Measurements from ENCODE around the gene TEX53. TPM values are rescaled to one million over a fixed set of nuclear protein-coding genes. Genes with fewer than 3 reads are reported as not detected.

TEX53 gene
- total and polyA plus RNA-seq, 2 donors (not counting 1 experiment from before 2014, with no cell fraction given) = not detected

DNA sequence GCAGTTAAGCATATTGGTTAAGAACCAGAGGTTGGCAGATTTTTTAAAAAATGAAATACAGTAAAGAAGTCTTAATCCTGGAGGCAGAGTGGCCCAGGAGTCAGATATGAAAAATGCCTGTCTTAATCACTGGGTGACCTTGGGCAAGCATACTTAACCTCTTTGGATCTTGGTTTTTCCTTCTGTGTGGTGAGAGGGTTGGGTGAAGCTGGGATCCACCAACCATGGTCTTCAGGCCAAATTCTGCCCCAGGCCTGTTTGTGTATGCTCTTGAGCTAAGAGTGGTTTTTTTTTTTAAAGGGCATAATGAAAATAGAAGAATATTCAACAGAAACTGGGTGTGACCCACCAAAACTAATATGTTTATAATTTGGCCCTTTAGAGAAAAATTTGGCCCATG, 44.4 kb upstream of the TEX53 start:
- Histone ChIP-seq H3K4me1 (ENCODE audit: control insufficient read depth in 2 of 2, insufficient read depth in 2 of 2, low read length in 2 of 2) (peaks cover 0 to 3% of the 10 kb centered on the region in 2 donors), H2AFZ (ENCODE audit: insufficient read depth, low read depth, low read length, poor library complexity, severe bottlenecking) (no peak overlapping the region), H3K4me2 (replicated peaks; ENCODE audit: low read depth, low read length, poor library complexity, severe bottlenecking) (no peak overlapping the region), H3K79me2 (ENCODE audit: control insufficient read depth, insufficient read depth, low read length) (no peaks in the 10 kb centered on the region), H4K20me1 (ENCODE audit: control insufficient read depth, insufficient read depth, low read length, poor library complexity, severe bottlenecking) (no peaks in the 10 kb centered on the region), H3K9ac (ENCODE audit: low read length) (no peak overlapping the region), H3K27ac (ENCODE audit: low read length in 2 of 2) (no peak overlapping the region), H3K36me3 (replicated peaks in 1 of 2; ENCODE audit: control extremely low read depth in 1 of 2, control insufficient read depth in 1 of 2, extremely low read depth in 1 of 2, insufficient read depth in 2 of 2, low read length in 1 of 2) (no peaks in the 10 kb centered on the region), H3K27me3 (replicated peaks in 1 of 4; ENCODE audit: control extremely low read depth in 1 of 4, control insufficient read depth in 3 of 4, insufficient read depth in 4 of 4, low read length in 3 of 4) (peaks cover 0 to 2% (median 0%) of the 10 kb centered on the region in 4 experiments), H3K4me3 (ENCODE audit: control extremely low read depth in 1 of 5, extremely low read depth in 1 of 5, insufficient read depth in 1 of 5, low read depth in 2 of 5, low read length in 4 of 5) (no peak overlapping the region), H3K9me3 (ENCODE audit: control extremely low read depth in 1 of 3, control insufficient read depth in 2 of 3, insufficient read depth in 1 of 3, low read length in 2 of 3) (peaks cover 0 to 3% (median 0%) of the 10 kb centered on the region in 3 donors)
- TF ChIP-seq, protein P1, sequence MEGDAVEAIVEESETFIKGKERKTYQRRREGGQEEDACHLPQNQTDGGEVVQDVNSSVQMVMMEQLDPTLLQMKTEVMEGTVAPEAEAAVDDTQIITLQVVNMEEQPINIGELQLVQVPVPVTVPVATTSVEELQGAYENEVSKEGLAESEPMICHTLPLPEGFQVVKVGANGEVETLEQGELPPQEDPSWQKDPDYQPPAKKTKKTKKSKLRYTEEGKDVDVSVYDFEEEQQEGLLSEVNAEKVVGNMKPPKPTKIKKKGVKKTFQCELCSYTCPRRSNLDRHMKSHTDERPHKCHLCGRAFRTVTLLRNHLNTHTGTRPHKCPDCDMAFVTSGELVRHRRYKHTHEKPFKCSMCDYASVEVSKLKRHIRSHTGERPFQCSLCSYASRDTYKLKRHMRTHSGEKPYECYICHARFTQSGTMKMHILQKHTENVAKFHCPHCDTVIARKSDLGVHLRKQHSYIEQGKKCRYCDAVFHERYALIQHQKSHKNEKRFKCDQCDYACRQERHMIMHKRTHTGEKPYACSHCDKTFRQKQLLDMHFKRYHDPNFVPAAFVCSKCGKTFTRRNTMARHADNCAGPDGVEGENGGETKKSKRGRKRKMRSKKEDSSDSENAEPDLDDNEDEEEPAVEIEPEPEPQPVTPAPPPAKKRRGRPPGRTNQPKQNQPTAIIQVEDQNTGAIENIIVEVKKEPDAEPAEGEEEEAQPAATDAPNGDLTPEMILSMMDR (IDR thresholded peaks at IDR 0.05) = no peak
- no peak for TF ChIP-seq EZH2 (IDR thresholded peaks at IDR 0.05; ENCODE audit: borderline replicate concordance, insufficient read depth, low read depth, low read length, poor library complexity, severe bottlenecking)
- intact Hi-C loops (cut with micrococcal nuclease) = no loop called here
- Mint-ChIP-seq H3K9me3 (ENCODE audit: insufficient read depth) (no peaks in the 10 kb centered on the region), H3K4me3 (no peak overlapping the region), H3K27ac (no peak overlapping the region), H3K27me3 (peaks cover 4% of the 10 kb centered on the region), H3K4me1 (peaks cover 7% of the 10 kb centered on the region)
- ChIA-PET POLR2A (no interaction called here), CTCF (no interaction called here)
- DNase-seq (no peak), ATAC-seq (ENCODE audit: low read depth) (no peak)

- Mint-ChIP-seq H3K4me1 (peaks cover 7% of the 10 kb centered on the region), H3K27ac (no peak overlapping the region), H3K27me3 (peaks cover 20% of the 10 kb centered on the region), H3K9me3 (ENCODE audit: insufficient read depth) (no peaks in the 10 kb centered on the region), H3K4me3 (no peak overlapping the region)
- peaks cover 0 to 3% of the 10 kb centered on the region in 2 donors for H3K4me1 ChIP-seq (ENCODE audit: control insufficient read depth in 2 of 2, insufficient read depth in 2 of 2, low read length in 2 of 2)
- CTCF ChIA-PET = interaction anchor here (1.1 kb wide), 1 partner anchor 317 kb away, joined by 3 read pairs; no protein-coding TSS in a partner anchor
- POLR2A ChIA-PET = no interaction called here
- no peaks in the 10 kb centered on the region for H3K36me3 ChIP-seq (replicated peaks in 1 of 2; ENCODE audit: control extremely low read depth in 1 of 2, control insufficient read depth in 1 of 2, extremely low read depth in 1 of 2, insufficient read depth in 2 of 2, low read length in 1 of 2)
- intact Hi-C loops (cut with micrococcal nuclease) = no loop called here
- no peak for DNase-seq
- no peak for TF ChIP-seq EZH2 (IDR thresholded peaks at IDR 0.05; ENCODE audit: borderline replicate concordance, insufficient read depth, low read depth, low read length, poor library complexity, severe bottlenecking)
- TF ChIP-seq, protein P1 (IDR thresholded peaks at IDR 0.05) = no peak
- H3K9ac ChIP-seq (ENCODE audit: low read length) = no peak overlapping the region
- no peak for ATAC-seq (ENCODE audit: low read depth)
- no peak overlapping the region for H3K4me3 ChIP-seq (ENCODE audit: control extremely low read depth in 1 of 5, extremely low read depth in 1 of 5, insufficient read depth in 1 of 5, low read depth in 2 of 5, low read length in 4 of 5)
- H3K79me2 ChIP-seq (ENCODE audit: control insufficient read depth, insufficient read depth, low read length) = no peaks in the 10 kb centered on the region
- H3K4me2 ChIP-seq (replicated peaks; ENCODE audit: low read depth, low read length, poor library complexity, severe bottlenecking) = no peak overlapping the region
- H4K20me1 ChIP-seq (ENCODE audit: control insufficient read depth, insufficient read depth, low read length, poor library complexity, severe bottlenecking) = no peaks in the 10 kb centered on the region
- WGBS (ENCODE audit: insufficient coverage) = 82% methylated on average over 1 of the region's 4 CpGs
- H3K27me3 ChIP-seq (replicated peaks in 1 of 4; ENCODE audit: control extremely low read depth in 1 of 4, control insufficient read depth in 3 of 4, insufficient read depth in 4 of 4, low read length in 3 of 4) = peaks cover 0 to 8% (median 3%) of the 10 kb centered on the region in 4 experiments
- H3K9me3 ChIP-seq (ENCODE audit: control extremely low read depth in 1 of 3, control insufficient read depth in 2 of 3, insufficient read depth in 1 of 3, low read length in 2 of 3) = peaks cover 0 to 3% (median 0%) of the 10 kb centered on the region in 3 donors
- no peak overlapping the region for H3K27ac ChIP-seq (ENCODE audit: low read length in 2 of 2)
- no peak overlapping the region for H2AFZ ChIP-seq (ENCODE audit: insufficient read depth, low read depth, low read length, poor library complexity, severe bottlenecking)
Measured at GRCh38 chr9:114697951-114698351, 40.3 kb upstream of the TEX53 start.
